Dendritic cell treated with granulocyte-macrophage colony-stimulating factor and Interleukin-4, amounts not matched to agents 40 ng/mL and 50 ng/mL, for 4 days (primary cell): Measurements from ENCODE around the gene DRAM2.
A peak's percentile ranks its signal among the peaks of the same experiment; 100 is the strongest.
"Not testable (repeated sequence)": the region's sequence is repeated elsewhere in the genome, so short reads cannot be mapped to it uniquely, and the experiment has no call there.

Experiments used
- H3K27ac Mint-ChIP-seq: one replicate; pipeline ENCODE4 v1.8.0; 2022; ENCODE audit warnings: mild to moderate bottlenecking, mixed read lengths
- H3K27me3 Mint-ChIP-seq: one replicate; pipeline ENCODE4 v1.8.0; 2022; ENCODE audit warnings: mild to moderate bottlenecking, mixed read lengths
- H3K36me3 Mint-ChIP-seq: one replicate; pipeline ENCODE4 v1.8.0; 2022; ENCODE audit warnings: low read depth, mixed read lengths
- H3K4me1 Mint-ChIP-seq: one replicate; pipeline ENCODE4 v1.8.0; 2022; ENCODE audit warnings: low read depth, mixed read lengths
- H3K4me3 Mint-ChIP-seq: one replicate; pipeline ENCODE4 v1.8.0; 2022; ENCODE audit warnings: mild to moderate bottlenecking, moderate library complexity, mixed read lengths
- H3K9me3 Mint-ChIP-seq: one replicate; pipeline ENCODE4 v1.8.0; 2022; ENCODE audit warnings: mixed read lengths
- intact Hi-C: fragments of 100-400 bp; cut with micrococcal nuclease; formaldehyde crosslinking; loops from one replicate; pipeline ENCODE4 v1.15.0; 2022

The DRAM2 gene

DNA sequence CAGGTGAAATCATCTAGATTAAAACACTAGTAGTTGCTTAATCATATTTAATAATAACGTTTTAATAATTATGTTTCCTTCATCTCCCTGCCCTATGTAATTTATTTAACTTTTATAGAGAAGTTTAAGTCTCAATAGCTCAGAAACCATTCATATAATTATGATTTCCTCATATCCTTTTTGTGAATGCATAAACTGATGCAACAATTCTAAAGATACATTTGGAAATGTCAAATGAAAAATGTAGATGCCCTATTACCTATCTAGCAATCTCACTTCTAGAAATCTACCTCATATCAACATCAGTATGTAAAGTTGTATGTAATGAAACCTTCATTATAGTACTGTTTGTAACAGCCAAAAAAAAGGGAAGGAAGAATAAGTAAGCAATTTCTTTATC is 10.5 kb downstream of the DRAM2 start:
- H3K27me3 Mint-ChIP-seq, result no peaks in the 10 kb centered on the region
- intact Hi-C loops, result loop anchor here (5.0 to 10.0 kb wide), 3 partner anchors 45 to 255 kb away; partner anchors contain the start of genes CD53 and DENND2D
- peaks cover 54% of the 10 kb centered on the region for H3K4me1 Mint-ChIP-seq
- peaks cover 72% of the 10 kb centered on the region for H3K36me3 Mint-ChIP-seq
- H3K9me3 Mint-ChIP-seq, result no peaks in the 10 kb centered on the region
- H3K4me3 Mint-ChIP-seq, result no peak overlapping the region
- H3K27ac Mint-ChIP-seq, result peak overlapping the region; percentile 77

- Mint-ChIP-seq H3K4me1 (peaks cover 55% of the 10 kb centered on the region), H3K4me3 (peak overlapping the region; percentile 44)
- intact Hi-C loops, result loop anchor here (5.0 to 10.0 kb wide), 3 partner anchors 47 to 253 kb away; partner anchors contain the start of genes CD53 and DENND2D
Observed at GRCh38 chr1:111127923-111128643, 11.8 kb downstream of the DRAM2 start.

GRCh38 chr1:111126354-111126753 is 13.5 kb downstream of the DRAM2 start:
- Mint-ChIP-seq H3K27me3 (no peaks in the 10 kb centered on the region), H3K4me3 (no peak overlapping the region), H3K9me3 (no peaks in the 10 kb centered on the region), H3K27ac (peak overlapping the region; percentile 82), H3K36me3 (peaks cover 73% of the 10 kb centered on the region), H3K4me1 (peaks cover 50% of the 10 kb centered on the region)
- intact Hi-C loops, result loop anchor here (5.0 to 10.0 kb wide), 3 partner anchors 48 to 252 kb away; partner anchors contain the start of genes CD53 and DENND2D

More at GRCh38 chr1:111127923-111128643, 11.8 kb downstream of the DRAM2 start:
- peak overlapping the region; percentile 82 for H3K27ac Mint-ChIP-seq
- peaks cover 76% of the 10 kb centered on the region for H3K36me3 Mint-ChIP-seq
- H3K27me3 Mint-ChIP-seq, result no peaks in the 10 kb centered on the region
- H3K9me3 Mint-ChIP-seq, result no peaks in the 10 kb centered on the region

GRCh38 chr1:111116496-111116895 is 23.4 kb downstream of the DRAM2 start:
- no peaks in the 10 kb centered on the region for H3K4me1 Mint-ChIP-seq
- H3K27ac Mint-ChIP-seq, result no peak overlapping the region
- no peaks in the 10 kb centered on the region for H3K27me3 Mint-ChIP-seq
- no peaks in the 10 kb centered on the region for H3K9me3 Mint-ChIP-seq
- intact Hi-C loops, result no loop called here
- no peak overlapping the region for H3K4me3 Mint-ChIP-seq
- peaks cover 84% of the 10 kb centered on the region for H3K36me3 Mint-ChIP-seq

DNA sequence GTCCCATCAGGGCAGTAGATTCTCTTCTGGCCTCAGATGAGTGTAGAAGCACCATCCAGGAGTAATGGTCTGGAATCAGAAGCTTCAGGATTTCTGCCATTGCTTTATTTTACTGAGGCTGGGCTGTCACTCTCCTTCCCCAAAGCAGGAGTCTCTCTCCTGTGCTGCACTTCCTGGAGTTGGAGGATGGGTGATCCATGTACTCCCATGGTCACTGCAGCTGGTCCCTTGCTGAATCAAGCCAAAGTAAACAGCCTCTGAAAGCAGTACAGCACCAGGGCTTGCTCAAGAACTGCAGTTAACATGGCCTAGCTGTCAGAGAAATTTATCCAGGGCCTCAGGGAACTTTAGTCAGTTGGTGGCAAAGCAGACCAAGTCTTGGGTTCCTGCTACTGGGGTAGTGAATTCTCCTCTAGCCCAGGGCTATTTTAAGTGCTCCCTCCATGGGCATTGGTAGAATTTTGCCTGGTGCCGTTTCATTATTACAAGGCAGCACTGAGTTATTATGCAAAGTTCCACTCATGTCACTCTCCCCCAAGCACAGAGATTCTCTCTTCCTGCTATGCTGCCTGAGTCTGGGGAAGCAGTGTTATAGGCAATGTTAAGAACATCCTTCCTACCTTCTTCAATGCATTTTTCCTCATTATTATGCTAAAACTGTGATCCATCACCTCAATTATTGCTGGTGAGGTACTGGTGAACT is 29.5 kb downstream of the DRAM2 start:
- H3K27me3 Mint-ChIP-seq, result no peaks in the 10 kb centered on the region
- intact Hi-C loops, result no loop called here

DNA sequence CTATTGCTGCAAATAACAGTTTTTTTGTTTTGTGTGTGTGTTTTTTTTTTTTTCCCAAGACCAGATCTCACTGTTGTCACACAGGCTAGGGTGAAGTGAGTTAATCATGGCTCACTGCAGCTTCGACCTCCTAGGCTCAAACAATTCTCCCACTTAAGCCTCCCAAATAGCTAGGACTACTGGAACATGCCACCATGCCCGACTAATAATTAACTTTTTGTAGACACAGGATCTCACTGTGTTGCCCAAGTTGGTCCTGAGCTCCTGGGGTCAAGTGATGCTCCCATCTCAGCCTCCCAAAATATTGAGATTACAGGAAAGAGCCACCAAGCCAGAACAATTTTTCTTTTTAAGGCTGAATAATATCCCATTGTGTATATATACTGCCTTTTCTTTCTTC is 34.9 kb downstream of the DRAM2 start:
- H3K27ac Mint-ChIP-seq, result no peak overlapping the region
- intact Hi-C loops, result no loop called here
- peaks cover 7% of the 10 kb centered on the region for H3K4me1 Mint-ChIP-seq
- H3K4me3 Mint-ChIP-seq, result no peak overlapping the region
- peaks cover 12% of the 10 kb centered on the region for H3K36me3 Mint-ChIP-seq
- H3K27me3 Mint-ChIP-seq, result no peaks in the 10 kb centered on the region
- H3K9me3 Mint-ChIP-seq, result peaks cover 50% of the 10 kb centered on the region

More for the DNA sequence above, 29.5 kb downstream of the DRAM2 start:
- Mint-ChIP-seq H3K4me1 (no peaks in the 10 kb centered on the region), H3K36me3 (peaks cover 55% of the 10 kb centered on the region), H3K4me3 (no peak overlapping the region), H3K9me3 (peaks cover 25% of the 10 kb centered on the region), H3K27ac (no peak overlapping the region)

DNA sequence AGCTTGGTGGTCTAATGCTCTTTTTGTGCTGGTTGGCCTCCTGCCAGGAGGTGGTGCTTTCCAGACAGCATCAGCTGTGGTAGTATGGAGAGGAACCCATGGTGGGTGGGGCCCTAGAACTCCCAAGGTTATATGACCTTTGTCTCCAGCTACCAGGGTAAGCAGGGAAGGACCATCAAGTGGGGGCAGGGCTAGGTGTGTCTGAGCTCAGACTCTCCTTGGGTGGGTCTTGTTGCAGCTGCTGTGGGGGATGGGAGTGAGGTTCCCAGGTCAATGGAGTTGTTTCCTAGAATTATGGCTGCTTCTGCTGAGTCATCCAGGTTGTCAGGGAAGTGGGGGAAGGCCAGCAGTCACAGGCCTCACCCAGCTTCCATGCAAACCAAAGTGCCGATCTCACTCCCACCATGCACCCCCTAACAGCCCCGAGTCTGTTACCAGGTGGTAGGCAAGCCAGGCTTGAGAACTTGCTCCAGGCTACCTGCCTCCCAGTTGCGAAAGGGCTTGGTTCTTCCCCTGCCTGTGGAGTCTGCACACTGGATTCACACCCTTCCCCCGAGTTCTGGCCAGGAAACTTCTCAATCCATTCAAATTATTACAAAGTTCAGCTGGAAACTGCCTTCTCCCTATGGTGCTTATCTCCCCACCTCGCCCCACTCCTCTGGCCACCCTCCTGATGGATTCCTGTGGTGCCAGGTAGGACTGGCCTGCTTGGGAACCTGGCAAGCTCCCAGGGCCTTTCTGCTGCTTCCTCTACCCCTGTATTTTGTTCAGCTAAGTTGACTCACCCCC is 37.8 kb downstream of the DRAM2 start:
- Mint-ChIP-seq H3K4me1 (peaks cover 7% of the 10 kb centered on the region), H3K4me3 (no peak overlapping the region), H3K27me3 (no peaks in the 10 kb centered on the region), H3K9me3 (peaks cover 58% of the 10 kb centered on the region), H3K36me3 (no peaks in the 10 kb centered on the region), H3K27ac (no peak overlapping the region)
- intact Hi-C loops, result no loop called here

- peaks cover 7% of the 10 kb centered on the region for H3K4me1 Mint-ChIP-seq
Observed at GRCh38 chr1:111099289-111099688, 40.6 kb downstream of the DRAM2 start.

DNA sequence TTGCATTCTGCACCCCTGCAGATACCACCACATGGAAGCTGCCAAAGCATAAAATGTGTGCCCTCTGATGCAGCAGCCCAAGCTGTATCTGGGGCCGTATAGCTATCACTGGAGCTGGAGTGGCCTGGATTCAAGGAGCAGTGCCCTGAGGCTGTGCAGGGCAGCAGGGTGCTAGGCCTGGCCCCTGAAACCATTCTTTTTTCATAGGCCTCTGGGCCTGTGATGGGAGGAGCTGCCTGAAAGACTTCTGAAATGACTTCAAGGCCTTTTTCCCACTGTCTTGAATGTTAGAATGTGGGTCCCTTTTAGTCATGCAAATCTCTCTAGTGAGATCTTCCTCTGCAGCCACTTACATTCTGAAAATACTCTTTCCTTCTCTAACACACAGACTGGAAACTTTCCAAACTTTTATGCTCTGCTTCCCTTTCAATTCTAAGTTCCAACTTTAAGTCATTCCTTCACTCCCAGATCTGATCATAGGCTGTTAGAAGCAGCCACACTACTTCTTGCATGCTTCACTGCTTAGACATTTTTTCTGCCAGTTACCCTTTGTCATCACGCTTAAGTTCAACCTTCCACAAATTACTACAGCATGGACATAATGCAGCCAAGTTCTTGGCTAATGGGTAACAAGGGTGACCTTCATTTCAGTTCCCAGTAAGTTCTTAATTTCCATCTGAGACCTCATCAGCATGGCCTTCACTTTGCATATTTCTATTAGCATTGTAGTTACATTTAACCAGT is 42.4 kb downstream of the DRAM2 start:
- H3K36me3 Mint-ChIP-seq, result no peaks in the 10 kb centered on the region
- intact Hi-C loops, result no loop called here
- no peak overlapping the region for H3K27ac Mint-ChIP-seq
- H3K4me1 Mint-ChIP-seq, result peaks cover 7% of the 10 kb centered on the region
- H3K27me3 Mint-ChIP-seq, result peaks cover 9% of the 10 kb centered on the region
- peaks cover 77% of the 10 kb centered on the region for H3K9me3 Mint-ChIP-seq
- no peak overlapping the region for H3K4me3 Mint-ChIP-seq

More at GRCh38 chr1:111099289-111099688, 40.6 kb downstream of the DRAM2 start:
- H3K9me3 Mint-ChIP-seq, result peaks cover 70% of the 10 kb centered on the region
- H3K27me3 Mint-ChIP-seq, result peaks cover 1% of the 10 kb centered on the region
- H3K27ac Mint-ChIP-seq, result no peak overlapping the region
- H3K4me3 Mint-ChIP-seq, result no peak overlapping the region
- H3K36me3 Mint-ChIP-seq, result no peaks in the 10 kb centered on the region
- intact Hi-C loops, result no loop called here

- H3K36me3 Mint-ChIP-seq, H3K4me3 Mint-ChIP-seq: not testable (repeated sequence)
Observed at GRCh38 chr1:111095421-111095820, 44.5 kb downstream of the DRAM2 start.

GRCh38 chr1:111089638-111090037 is 50.3 kb downstream of the DRAM2 start:
- intact Hi-C loops, result no loop called here
- H3K4me1 Mint-ChIP-seq, result peaks cover 12% of the 10 kb centered on the region
- no peak overlapping the region for H3K4me3 Mint-ChIP-seq
- H3K36me3 Mint-ChIP-seq, result no peaks in the 10 kb centered on the region
- H3K27ac Mint-ChIP-seq, result no peak overlapping the region
- H3K9me3 Mint-ChIP-seq, result peaks cover 31% of the 10 kb centered on the region
- H3K27me3 Mint-ChIP-seq, result peaks cover 17% of the 10 kb centered on the region

More at GRCh38 chr1:111095421-111095820, 44.5 kb downstream of the DRAM2 start:
- H3K27ac Mint-ChIP-seq, intact Hi-C loops, H3K4me1 Mint-ChIP-seq: not testable (repeated sequence)
- H3K9me3 Mint-ChIP-seq, result peaks cover 57% of the 10 kb centered on the region
- H3K27me3 Mint-ChIP-seq, result peaks cover 12% of the 10 kb centered on the region

DNA sequence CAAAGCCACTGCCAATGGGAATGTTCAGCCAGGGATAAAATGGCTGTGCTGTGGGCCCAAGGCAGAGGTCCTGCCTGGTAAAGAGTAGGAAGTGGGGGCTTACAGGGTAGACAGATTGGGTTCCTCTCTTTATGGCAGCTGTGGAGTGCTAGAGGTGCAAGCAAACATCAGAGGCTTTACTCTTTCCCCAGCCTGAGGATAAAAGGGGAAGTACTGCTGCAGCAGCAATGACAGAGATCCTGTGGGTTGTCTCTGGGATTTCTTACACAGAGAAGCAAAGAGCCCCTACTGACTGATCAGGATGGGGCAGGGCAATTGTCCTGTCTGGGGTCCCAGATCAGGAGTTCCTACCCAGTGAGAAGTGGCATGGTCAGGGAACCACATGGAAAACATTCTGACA is 54.2 kb downstream of the DRAM2 start:
- peaks cover 11% of the 10 kb centered on the region for H3K27me3 Mint-ChIP-seq
- H3K9me3 Mint-ChIP-seq, result peaks cover 21% of the 10 kb centered on the region
- intact Hi-C loops, result no loop called here
- H3K36me3 Mint-ChIP-seq, result no peaks in the 10 kb centered on the region
- H3K27ac Mint-ChIP-seq, result no peak overlapping the region
- H3K4me3 Mint-ChIP-seq, result no peak overlapping the region
- H3K4me1 Mint-ChIP-seq, result peaks cover 12% of the 10 kb centered on the region

DNA sequence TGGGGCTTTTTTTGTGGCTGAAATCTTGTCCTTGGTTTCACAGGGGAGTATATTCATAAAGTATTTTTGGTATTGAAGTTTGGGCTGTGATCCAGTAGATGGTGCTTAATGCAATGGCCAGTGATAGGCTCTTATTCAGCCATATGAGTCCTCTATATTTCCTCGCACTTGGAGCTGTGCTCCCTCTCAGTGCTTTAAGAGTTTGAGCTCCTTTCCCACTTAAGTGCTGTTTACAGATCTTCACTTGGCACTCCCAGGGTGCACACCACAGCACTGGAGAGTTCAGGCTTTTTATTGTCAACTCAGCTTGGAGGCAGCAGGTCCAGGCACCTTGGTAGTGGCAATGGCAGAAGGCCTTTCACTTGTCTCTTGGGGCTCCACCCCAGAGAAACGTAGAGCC is 54.9 kb downstream of the DRAM2 start:
- Mint-ChIP-seq H3K4me1 (peaks cover 12% of the 10 kb centered on the region), H3K9me3 (peaks cover 21% of the 10 kb centered on the region), H3K27ac (no peak overlapping the region), H3K36me3 (no peaks in the 10 kb centered on the region), H3K27me3 (peaks cover 11% of the 10 kb centered on the region), H3K4me3 (no peak overlapping the region)
- intact Hi-C loops, result no loop called here
